ENCODE measurements around the gene HMGB1.

DNA sequence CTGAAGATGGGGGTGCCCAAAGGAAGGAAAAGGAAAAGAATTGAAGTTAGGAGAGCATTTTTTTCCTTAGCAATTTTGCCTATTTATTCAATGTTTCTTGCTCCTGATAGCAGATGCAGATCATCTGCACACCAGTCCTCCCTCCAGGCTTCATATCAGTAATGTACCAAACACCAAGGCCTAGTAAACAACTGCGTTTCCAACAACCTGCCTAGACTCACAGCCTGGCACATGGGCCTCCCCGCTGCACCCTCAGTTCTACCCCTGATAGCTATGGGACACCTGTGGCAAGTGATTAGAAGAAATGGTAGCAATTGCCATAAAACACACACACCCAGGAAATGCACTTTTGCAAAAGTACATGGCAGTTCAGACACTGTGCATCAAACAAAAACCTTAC lies 30.4 kb upstream of the HMGB1 start:
- TF ChIP-seq FOS (IDR thresholded peaks at IDR 0.05; ENCODE audit: low read depth, low read length), result no peak
- TF ChIP-seq, protein P1, sequence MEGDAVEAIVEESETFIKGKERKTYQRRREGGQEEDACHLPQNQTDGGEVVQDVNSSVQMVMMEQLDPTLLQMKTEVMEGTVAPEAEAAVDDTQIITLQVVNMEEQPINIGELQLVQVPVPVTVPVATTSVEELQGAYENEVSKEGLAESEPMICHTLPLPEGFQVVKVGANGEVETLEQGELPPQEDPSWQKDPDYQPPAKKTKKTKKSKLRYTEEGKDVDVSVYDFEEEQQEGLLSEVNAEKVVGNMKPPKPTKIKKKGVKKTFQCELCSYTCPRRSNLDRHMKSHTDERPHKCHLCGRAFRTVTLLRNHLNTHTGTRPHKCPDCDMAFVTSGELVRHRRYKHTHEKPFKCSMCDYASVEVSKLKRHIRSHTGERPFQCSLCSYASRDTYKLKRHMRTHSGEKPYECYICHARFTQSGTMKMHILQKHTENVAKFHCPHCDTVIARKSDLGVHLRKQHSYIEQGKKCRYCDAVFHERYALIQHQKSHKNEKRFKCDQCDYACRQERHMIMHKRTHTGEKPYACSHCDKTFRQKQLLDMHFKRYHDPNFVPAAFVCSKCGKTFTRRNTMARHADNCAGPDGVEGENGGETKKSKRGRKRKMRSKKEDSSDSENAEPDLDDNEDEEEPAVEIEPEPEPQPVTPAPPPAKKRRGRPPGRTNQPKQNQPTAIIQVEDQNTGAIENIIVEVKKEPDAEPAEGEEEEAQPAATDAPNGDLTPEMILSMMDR (conservative IDR thresholded peaks at IDR 0.05; ENCODE audit: low read depth, low read length), result no peak
- TF ChIP-seq, protein P2, sequence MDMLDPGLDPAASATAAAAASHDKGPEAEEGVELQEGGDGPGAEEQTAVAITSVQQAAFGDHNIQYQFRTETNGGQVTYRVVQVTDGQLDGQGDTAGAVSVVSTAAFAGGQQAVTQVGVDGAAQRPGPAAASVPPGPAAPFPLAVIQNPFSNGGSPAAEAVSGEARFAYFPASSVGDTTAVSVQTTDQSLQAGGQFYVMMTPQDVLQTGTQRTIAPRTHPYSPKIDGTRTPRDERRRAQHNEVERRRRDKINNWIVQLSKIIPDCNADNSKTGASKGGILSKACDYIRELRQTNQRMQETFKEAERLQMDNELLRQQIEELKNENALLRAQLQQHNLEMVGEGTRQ (IDR thresholded peaks at IDR 0.05; ENCODE audit: low read depth, low read length), result no peak
- no peak for TF ChIP-seq SMC3 (IDR thresholded peaks at IDR 0.05; ENCODE audit: low read depth, low read length)
- no peak for TF ChIP-seq POLR2A (IDR thresholded peaks at IDR 0.05; ENCODE audit: low read depth, low read length)
- TF ChIP-seq MAZ (IDR thresholded peaks at IDR 0.05; ENCODE audit: borderline replicate concordance, low read depth, low read length), result no peak
- no peak for TF ChIP-seq RAD21 (IDR thresholded peaks at IDR 0.05; ENCODE audit: low read length)
- TF ChIP-seq, protein P3, sequence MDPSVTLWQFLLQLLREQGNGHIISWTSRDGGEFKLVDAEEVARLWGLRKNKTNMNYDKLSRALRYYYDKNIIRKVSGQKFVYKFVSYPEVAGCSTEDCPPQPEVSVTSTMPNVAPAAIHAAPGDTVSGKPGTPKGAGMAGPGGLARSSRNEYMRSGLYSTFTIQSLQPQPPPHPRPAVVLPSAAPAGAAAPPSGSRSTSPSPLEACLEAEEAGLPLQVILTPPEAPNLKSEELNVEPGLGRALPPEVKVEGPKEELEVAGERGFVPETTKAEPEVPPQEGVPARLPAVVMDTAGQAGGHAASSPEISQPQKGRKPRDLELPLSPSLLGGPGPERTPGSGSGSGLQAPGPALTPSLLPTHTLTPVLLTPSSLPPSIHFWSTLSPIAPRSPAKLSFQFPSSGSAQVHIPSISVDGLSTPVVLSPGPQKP (IDR thresholded peaks at IDR 0.05; ENCODE audit: borderline replicate concordance, low read depth, low read length), result no peak
- no peak for TF ChIP-seq RCOR1 (IDR thresholded peaks at IDR 0.05; ENCODE audit: insufficient replicate concordance, low read length)
- no peak for TF ChIP-seq RFX5 (IDR thresholded peaks at IDR 0.05; ENCODE audit: low read depth, low read length)
- no peak for TF ChIP-seq CEBPB (IDR thresholded peaks at IDR 0.05; ENCODE audit: low read depth, low read length)
- no peak for TF ChIP-seq BHLHE40 (IDR thresholded peaks at IDR 0.05; ENCODE audit: low read depth, low read length)
